Stimulated activated CD8-positive, alpha-beta memory T cell treated with anti-CD3 and anti-CD28 coated beads, Interleukin-2, amount 100 ng/mL, for 48 hours (primary cell): ENCODE measurements around the gene PDIA4.
A peak's percentile ranks its signal among the peaks of the same experiment; 100 is the strongest.
"Not testable (repeated sequence)": the region's sequence is repeated elsewhere in the genome, so short reads cannot be mapped to it uniquely, and the experiment has no call there.

Source experiments
- DNase-seq, 2 donors: peaks; one replicate each; pipeline ENCODE4 v3.0.0-alpha.2; 2020; ENCODE audit warnings: low read depth in 2 of 2

Gene PDIA4

GRCh38 chr7:149031353-149031910 is 3.1 kb upstream of the PDIA4 start:
- no peak for DNase-seq

- DNase-seq, result not testable (repeated sequence)
These were observed 2.1 kb upstream of the PDIA4 start for GRCh38 chr7:149030439-149030838.

GRCh38 chr7:149027611-149028345 is 527 bp downstream of the PDIA4 start:
- DNase-seq, result no peak

GRCh38 chr7:149027055-149027454 is 1.2 kb downstream of the PDIA4 start:
- DNase-seq, result no peak

GRCh38 chr7:149023662-149024061 is 4.6 kb downstream of the PDIA4 start:
- no peak for DNase-seq

GRCh38 chr7:149022756-149023360 is 5.4 kb downstream of the PDIA4 start:
- no peak for DNase-seq

- no peak for DNase-seq
These were observed 6.6 kb downstream of the PDIA4 start for GRCh38 chr7:149021725-149022062.

- no peak for DNase-seq
These were observed 7.8 kb downstream of the PDIA4 start for GRCh38 chr7:149020483-149020882.

GRCh38 chr7:149016876-149017275 is 11.4 kb downstream of the PDIA4 start:
- no peak for DNase-seq

- no peak for DNase-seq
These were observed 14.0 kb downstream of the PDIA4 start for GRCh38 chr7:149014309-149014708.

- DNase-seq, result no peak
These were observed 14.4 kb downstream of the PDIA4 start for GRCh38 chr7:149013876-149014275.

- DNase-seq, result not testable (repeated sequence)
These were observed 15.6 kb downstream of the PDIA4 start for GRCh38 chr7:149012730-149013129.

- no peak for DNase-seq
These were observed 16.8 kb downstream of the PDIA4 start for GRCh38 chr7:149011491-149011890.

- DNase-seq, result no peak
These were observed 17.9 kb downstream of the PDIA4 start for GRCh38 chr7:149010451-149010850.

- DNase-seq, result no peak
These were observed 18.8 kb downstream of the PDIA4 start for GRCh38 chr7:149009527-149009926.

GRCh38 chr7:149007611-149008010 is 20.7 kb downstream of the PDIA4 start:
- no peak for DNase-seq

- DNase-seq, result no peak
These were observed 21.2 kb downstream of the PDIA4 start for GRCh38 chr7:149007146-149007545.

GRCh38 chr7:149006345-149006725 is 22.0 kb downstream of the PDIA4 start:
- DNase-seq, result no peak

GRCh38 chr7:149005427-149006344 is 22.6 kb downstream of the PDIA4 start:
- DNase-seq, result peak; percentile 76 to 79

GRCh38 chr7:149004405-149005370 is 23.6 kb downstream of the PDIA4 start:
- DNase-seq, result no peak
